Activated CD4-positive, alpha-beta T cell treated with anti-CD3 and anti-CD28 coated beads for 1 hour (primary cell): Measurements from ENCODE around the gene EXOC1L.

Experiments
- DNase-seq: peaks from one replicate; pipeline ENCODE4 v3.0.0-alpha.2; 2020

EXOC1L gene

GRCh38 chr4:55819634-55820033, at the start of gene EXOC1L:
Gene EXOC1L, plus strand, starts transcription at chr4:55819790. Its CDS starts 237 bp downstream, at chr4:55820027.
- DNase-seq: no peak

GRCh38 chr4:55770662-55771061, 48.9 kb upstream of the EXOC1L start:
- DNase-seq: no peak

- no peak for DNase-seq
Measured at GRCh38 chr4:55781341-55781740, 38.2 kb upstream of the EXOC1L start.

GRCh38 chr4:55781812-55782211, 37.8 kb upstream of the EXOC1L start:
- DNase-seq: no peak

- DNase-seq: no peak
Measured at GRCh38 chr4:55783584-55783983, 36.0 kb upstream of the EXOC1L start.

GRCh38 chr4:55784747-55785146, 34.8 kb upstream of the EXOC1L start:
- no peak for DNase-seq

- no peak for DNase-seq
Measured at GRCh38 chr4:55791666-55792065, 27.9 kb upstream of the EXOC1L start.

- DNase-seq: no peak
Measured at GRCh38 chr4:55793479-55793878, 26.1 kb upstream of the EXOC1L start.

GRCh38 chr4:55794053-55794452, 25.5 kb upstream of the EXOC1L start:
- no peak for DNase-seq

GRCh38 chr4:55795341-55795740, 24.2 kb upstream of the EXOC1L start:
- no peak for DNase-seq

GRCh38 chr4:55801498-55801897, 18.1 kb upstream of the EXOC1L start:
- DNase-seq: no peak

- DNase-seq: no peak
Measured at GRCh38 chr4:55807556-55807955, 12.0 kb upstream of the EXOC1L start.

GRCh38 chr4:55808186-55808585, 11.4 kb upstream of the EXOC1L start:
- no peak for DNase-seq

GRCh38 chr4:55808632-55809031, 11.0 kb upstream of the EXOC1L start:
- no peak for DNase-seq

GRCh38 chr4:55817691-55818090, 1.9 kb upstream of the EXOC1L start:
- no peak for DNase-seq

- DNase-seq: no peak
Measured at GRCh38 chr4:55820279-55820678, 689 bp downstream of the EXOC1L start.

GRCh38 chr4:55822329-55822728, 2.7 kb downstream of the EXOC1L start:
- DNase-seq: no peak

- DNase-seq: no peak
Measured at GRCh38 chr4:55824865-55825264, 5.3 kb downstream of the EXOC1L start.

- no peak for DNase-seq
Measured at GRCh38 chr4:55826986-55827385, 7.4 kb downstream of the EXOC1L start.

- DNase-seq: no peak
Measured at GRCh38 chr4:55827582-55827981, 8.0 kb downstream of the EXOC1L start.

GRCh38 chr4:55830048-55830447, 10.5 kb downstream of the EXOC1L start:
- DNase-seq: no peak

GRCh38 chr4:55830716-55831115, 11.1 kb downstream of the EXOC1L start:
- DNase-seq: no peak

- DNase-seq: no peak
Measured at GRCh38 chr4:55834086-55834795, 14.7 kb downstream of the EXOC1L start.

- no peak for DNase-seq
Measured at GRCh38 chr4:55837903-55838302, 18.3 kb downstream of the EXOC1L start.

- no peak for DNase-seq
Measured at GRCh38 chr4:55838356-55838755, 18.8 kb downstream of the EXOC1L start.
